Naive B cell (primary cell): Measurements from ENCODE around the gene DPM3. TPM values are rescaled to one million over a fixed set of nuclear protein-coding genes. Genes with fewer than 3 reads are reported as not detected.

Experiments used
- ATAC-seq, 2 donors: fragments of 150-1000 bp; cut with Tn5 transposase; 2 replicates each; pipeline ENCODE4 v1.10.0; 2021; ENCODE audit warnings: low read depth in 2 of 2, mild to moderate bottlenecking in 2 of 2, moderate library complexity in 2 of 2
- DNase-seq: peaks from one replicate; pipeline ENCODE4 v3.0.0; 2022
- H3K27ac Mint-ChIP-seq, 6 donors: one replicate each; pipeline ENCODE4 v1.8.0; 2020 to 2022; ENCODE audit warnings: mild to moderate bottlenecking in 6 of 6, mixed read lengths in 6 of 6, moderate library complexity in 5 of 6, inconsistent platforms in 2 of 6
- H3K27me3 Mint-ChIP-seq, 3 donors: one replicate each; pipeline ENCODE4 v1.8.0; 2021 to 2022; ENCODE audit warnings: mixed read lengths in 3 of 3, mild to moderate bottlenecking in 1 of 3
- H3K36me3 Mint-ChIP-seq, 2 donors: one replicate each; pipeline ENCODE4 v1.8.0; 2020 to 2022; ENCODE audit warnings: mixed read lengths in 2 of 2, inconsistent platforms in 1 of 2, mild to moderate bottlenecking in 1 of 2
- H3K4me1 Mint-ChIP-seq, 3 donors: one replicate each; pipeline ENCODE4 v1.8.0; 2020 to 2022; ENCODE audit warnings: mixed read lengths in 3 of 3, inconsistent platforms in 1 of 3, mild to moderate bottlenecking in 1 of 3, moderate library complexity in 1 of 3
- H3K4me3 Mint-ChIP-seq, 8 donors: one replicate each; pipeline ENCODE4 v1.8.0; 2020 to 2022; ENCODE audit warnings: mild to moderate bottlenecking in 8 of 8, mixed read lengths in 8 of 8, moderate library complexity in 8 of 8, inconsistent platforms in 2 of 8
- H3K9me3 Mint-ChIP-seq, 7 donors: one replicate each; pipeline ENCODE4 v1.8.0; 2020 to 2022; ENCODE audit warnings: mixed read lengths in 7 of 7, mild to moderate bottlenecking in 5 of 7, inconsistent platforms in 2 of 7, moderate library complexity in 1 of 7
- polyA plus RNA-seq, 6 donors: library from polyadenylated mRNA; unstranded; fragments of 300-500 nt; fragmentation: Illumina TruSeq; gene quantifications; one replicate each; pipeline ENCODE4 v1.2.3, GENCODE V29; 2021; ENCODE audit warnings: low read depth in 6 of 6

DPM3 gene
- polyA plus RNA-seq, 6 donors from 2014 or later = 77.4 to 100 (median 90.5) TPM

- peaks cover 29 to 38% (median 31%) of the 10 kb centered on the region in 3 donors for H3K4me1 Mint-ChIP-seq
- no peaks in the 10 kb centered on the region for H3K27me3 Mint-ChIP-seq
- no peaks in the 10 kb centered on the region for H3K36me3 Mint-ChIP-seq
- DNase-seq (no peak), ATAC-seq (no peak)
- no peak overlapping the region for H3K27ac Mint-ChIP-seq
- no peaks in the 10 kb centered on the region for H3K9me3 Mint-ChIP-seq
- H3K4me3 Mint-ChIP-seq = no peak overlapping the region
Observed at GRCh38 chr1:155181371-155182051, 41.2 kb upstream of the DPM3 start.

DNA sequence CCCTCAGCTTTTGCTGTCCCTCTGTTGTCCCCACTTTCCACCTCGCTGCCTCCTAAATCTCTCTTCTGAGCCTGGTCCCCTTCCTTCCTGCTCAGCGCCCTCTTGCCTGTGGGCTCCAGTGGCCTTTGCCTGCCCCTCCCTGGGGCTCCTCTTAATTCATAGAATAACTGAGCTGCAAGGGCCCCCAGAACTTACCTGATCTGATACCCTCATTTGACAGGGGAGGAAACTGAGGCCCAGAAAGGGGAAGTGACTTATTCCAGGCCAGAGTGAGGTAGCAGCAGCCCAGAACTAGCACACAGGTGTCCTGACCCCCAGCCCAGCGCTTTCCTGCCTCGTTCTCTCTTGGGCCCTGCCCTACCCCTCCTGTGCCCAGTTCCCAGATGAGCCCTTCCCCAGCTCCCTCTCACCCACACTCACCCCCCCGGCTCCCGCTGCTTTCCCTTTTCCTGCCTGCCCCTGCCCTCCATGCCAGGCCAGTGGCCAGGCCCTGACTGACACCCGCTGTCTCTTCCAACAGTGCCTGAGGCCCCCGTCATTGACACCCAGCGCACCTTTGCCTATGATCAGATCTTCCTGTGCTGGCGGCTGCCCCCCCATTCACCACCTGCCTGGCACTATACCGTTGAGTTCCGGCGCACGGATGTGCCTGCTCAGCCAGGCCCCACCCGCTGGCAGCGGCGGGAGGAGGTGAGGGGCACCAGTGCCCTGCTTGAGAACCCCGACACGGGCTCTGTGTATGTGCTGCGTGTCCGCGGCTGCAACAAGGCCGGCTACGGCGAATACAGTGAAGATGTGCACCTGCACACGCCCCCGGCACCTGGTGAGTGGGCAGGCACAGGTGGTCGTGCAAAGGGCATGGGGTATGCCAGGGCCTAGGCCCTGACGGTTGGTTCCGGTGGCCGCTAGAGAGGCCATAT lies 39.0 kb upstream of the DPM3 start:
- H3K27ac Mint-ChIP-seq = peak overlapping the region in 2 of 6 donors; percentile 63 to 67
- H3K4me3 Mint-ChIP-seq = no peak overlapping the region
- H3K4me1 Mint-ChIP-seq = peaks cover 25 to 30% (median 26%) of the 10 kb centered on the region in 3 donors
- H3K9me3 Mint-ChIP-seq = no peaks in the 10 kb centered on the region
- ATAC-seq (no peak), DNase-seq (no peak)
- H3K36me3 Mint-ChIP-seq = no peaks in the 10 kb centered on the region
- no peaks in the 10 kb centered on the region for H3K27me3 Mint-ChIP-seq

GRCh38 chr1:155178441-155179111 lies 38.2 kb upstream of the DPM3 start:
- H3K27ac Mint-ChIP-seq = peak overlapping the region in 2 of 6 donors; percentile 63 to 67
- ATAC-seq = no peak
- no peak for DNase-seq
- H3K36me3 Mint-ChIP-seq = no peaks in the 10 kb centered on the region
- H3K27me3 Mint-ChIP-seq = no peaks in the 10 kb centered on the region
- H3K4me3 Mint-ChIP-seq = no peak overlapping the region
- H3K4me1 Mint-ChIP-seq = peaks cover 27 to 33% (median 28%) of the 10 kb centered on the region in 3 donors
- H3K9me3 Mint-ChIP-seq = no peaks in the 10 kb centered on the region

- H3K36me3 Mint-ChIP-seq = no peaks in the 10 kb centered on the region
- H3K4me3 Mint-ChIP-seq = no peak overlapping the region
- H3K9me3 Mint-ChIP-seq = no peaks in the 10 kb centered on the region
- ATAC-seq (no peak), DNase-seq (no peak)
- H3K4me1 Mint-ChIP-seq = peaks cover 30 to 34% (median 30%) of the 10 kb centered on the region in 3 donors
- no peaks in the 10 kb centered on the region for H3K27me3 Mint-ChIP-seq
- no peak overlapping the region for H3K27ac Mint-ChIP-seq
Observed at GRCh38 chr1:155177918-155178281, 37.6 kb upstream of the DPM3 start.

GRCh38 chr1:155177192-155177917 lies 37.0 kb upstream of the DPM3 start:
- H3K27ac Mint-ChIP-seq = no peak overlapping the region
- no peaks in the 10 kb centered on the region for H3K27me3 Mint-ChIP-seq
- peak overlapping the region in 1 of 8 donors; percentile 76 for H3K4me3 Mint-ChIP-seq
- ATAC-seq = no peak
- H3K36me3 Mint-ChIP-seq = no peaks in the 10 kb centered on the region
- peaks cover 33 to 37% (median 35%) of the 10 kb centered on the region in 3 donors for H3K4me1 Mint-ChIP-seq
- DNase-seq = no peak
- no peaks in the 10 kb centered on the region for H3K9me3 Mint-ChIP-seq

DNA sequence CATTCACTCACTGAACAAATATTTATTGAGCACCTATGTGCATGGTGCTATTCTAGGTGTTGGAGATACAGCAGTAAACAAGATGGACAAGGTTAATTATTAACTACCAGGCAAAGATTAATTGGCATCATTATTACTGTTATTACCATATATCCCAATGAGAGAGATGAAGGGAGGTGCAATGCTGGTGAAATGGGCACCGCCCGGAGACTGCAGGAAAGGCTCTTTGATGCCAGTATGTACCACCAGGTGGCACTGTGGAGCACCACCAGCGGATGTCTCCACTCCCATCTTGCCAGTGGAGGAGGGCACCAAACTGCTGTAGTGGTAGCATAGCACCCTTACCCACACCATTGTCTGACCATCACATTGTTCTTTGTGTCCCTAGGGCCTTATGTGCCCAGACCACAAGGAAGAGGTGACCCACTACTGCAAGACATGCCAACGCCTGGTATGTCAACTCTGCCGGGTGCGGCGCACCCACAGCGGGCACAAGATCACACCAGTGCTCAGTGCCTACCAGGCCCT lies 36.3 kb upstream of the DPM3 start:
- peak; percentile 35 to 52 for ATAC-seq

GRCh38 chr1:155175927-155176371 lies 35.6 kb upstream of the DPM3 start:
- Mint-ChIP-seq H3K4me1 (peaks cover 41 to 43% (median 41%) of the 10 kb centered on the region in 3 donors), H3K9me3 (no peaks in the 10 kb centered on the region), H3K27me3 (no peaks in the 10 kb centered on the region), H3K36me3 (no peaks in the 10 kb centered on the region), H3K4me3 (peak overlapping the region in 1 of 8 donors; percentile 76), H3K27ac (no peak overlapping the region)
- DNase-seq (no peak), ATAC-seq (no peak)

More for the DNA sequence above, 36.3 kb upstream of the DPM3 start:
- Mint-ChIP-seq H3K4me3 (peak overlapping the region in 2 of 8 donors; percentile 32 to 76), H3K9me3 (no peaks in the 10 kb centered on the region), H3K4me1 (peaks cover 41% of the 10 kb centered on the region in 3 donors), H3K36me3 (no peaks in the 10 kb centered on the region), H3K27ac (peak overlapping the region in 1 of 6 donors; percentile 35), H3K27me3 (no peaks in the 10 kb centered on the region)
- peak; percentile 75 for DNase-seq

- ATAC-seq (no peak), DNase-seq (no peak)
- Mint-ChIP-seq H3K9me3 (no peaks in the 10 kb centered on the region), H3K36me3 (no peaks in the 10 kb centered on the region), H3K4me3 (peak overlapping the region in 6 of 8 donors; percentile 43 to 97 (median 65)), H3K27ac (peak overlapping the region in 1 of 6 donors; percentile 68), H3K27me3 (no peaks in the 10 kb centered on the region), H3K4me1 (peaks cover 41 to 44% (median 41%) of the 10 kb centered on the region in 3 donors)
Observed at GRCh38 chr1:155175281-155175926, 35.1 kb upstream of the DPM3 start.

- H3K4me1 Mint-ChIP-seq = peaks cover 41 to 46% (median 42%) of the 10 kb centered on the region in 3 donors
- H3K27ac Mint-ChIP-seq = peak overlapping the region in 3 of 6 donors; percentile 57 to 97 (median 66)
- H3K9me3 Mint-ChIP-seq = no peaks in the 10 kb centered on the region
- ATAC-seq (no peak), DNase-seq (no peak)
- peak overlapping the region; percentile 88 to 100 (median 98) for H3K4me3 Mint-ChIP-seq
- H3K36me3 Mint-ChIP-seq = peaks cover 0 to 2% of the 10 kb centered on the region in 2 donors
- no peaks in the 10 kb centered on the region for H3K27me3 Mint-ChIP-seq
Observed at GRCh38 chr1:155174324-155175280, 34.3 kb upstream of the DPM3 start.

GRCh38 chr1:155173478-155174323 lies 33.4 kb upstream of the DPM3 start, which contains the start of gene TRIM46:
Gene TRIM46, plus strand, starts transcription at chr1:155173849. Its CDS starts 118 bp downstream, at chr1:155173967.
- DNase-seq (no peak), ATAC-seq (peak; percentile 3 to 11)
- no peaks in the 10 kb centered on the region for H3K9me3 Mint-ChIP-seq
- peak within 1 kb of the TSS; percentile 88 to 100 (median 98) for H3K4me3 Mint-ChIP-seq
- H3K27ac Mint-ChIP-seq = peak within 1 kb of the TSS; percentile 96 to 99 (median 98)
- no peaks in the 10 kb centered on the region for H3K27me3 Mint-ChIP-seq
- H3K4me1 Mint-ChIP-seq = peaks cover 41 to 46% (median 41%) of the 10 kb centered on the region in 3 donors
- H3K36me3 Mint-ChIP-seq = peaks cover 5 to 9% of the 10 kb centered on the region in 2 donors
